Breast epithelium (tissue), 3 donors: ENCODE results near the gene TIAM1.

ENCODE experiments used
- CTCF ChIP-seq, 3 donors: fragments of 450-650 bp; IDR thresholded peaks; one replicate each; pipeline ENCODE4 v1.5.1; 2016 to 2017; ENCODE audit warnings: antibody characterized with exemption in 3 of 3, mild to moderate bottlenecking in 3 of 3, moderate library complexity in 3 of 3
- POLR2A ChIP-seq: fragments of 450-650 bp; IDR thresholded peaks from one replicate; pipeline ENCODE4 v1.6.1; 2016; ENCODE audit warnings: antibody characterized with exemption, mild to moderate bottlenecking, moderate library complexity

- TF ChIP-seq CTCF (IDR thresholded peaks at IDR 0.05) (no peak), POLR2A (no peak)
Measured at GRCh38 chr21:31265366-31266013, 78.6 kb downstream of the TIAM1 start.
